ELF-1 (cell line): ENCODE measurements around the gene MTMR12.
A peak's percentile ranks its signal among the peaks of the same experiment; 100 is the strongest.
"Not testable (repeated sequence)": the region's sequence is repeated elsewhere in the genome, so short reads cannot be mapped to it uniquely, and the experiment has no call there.

Source experiments
- DNase-seq: peaks from one replicate; pipeline ENCODE4 v3.0.0-alpha.2; 2016; ENCODE audit warnings: low read depth, low spot score

MTMR12 gene

GRCh38 chr5:32297181-32298058 lies 15.3 kb downstream of the MTMR12 start:
- DNase-seq, result no peak

- not testable (repeated sequence) for DNase-seq
Observed at GRCh38 chr5:32295966-32296772, 16.6 kb downstream of the MTMR12 start.

GRCh38 chr5:32291591-32291990 lies 21.1 kb downstream of the MTMR12 start:
- DNase-seq, result no peak

GRCh38 chr5:32290922-32291321 lies 21.8 kb downstream of the MTMR12 start:
- no peak for DNase-seq

- DNase-seq, result not testable (repeated sequence)
Observed at GRCh38 chr5:32290501-32290900, 22.2 kb downstream of the MTMR12 start.

- not testable (repeated sequence) for DNase-seq
Observed at GRCh38 chr5:32289986-32290385, 22.8 kb downstream of the MTMR12 start.

GRCh38 chr5:32288135-32288534 lies 24.6 kb downstream of the MTMR12 start:
- not testable (repeated sequence) for DNase-seq

GRCh38 chr5:32287525-32287924 lies 25.2 kb downstream of the MTMR12 start:
- not testable (repeated sequence) for DNase-seq

- DNase-seq, result no peak
Observed at GRCh38 chr5:32285510-32286138, 27.1 kb downstream of the MTMR12 start.

GRCh38 chr5:32283539-32284377 lies 29.0 kb downstream of the MTMR12 start:
- no peak for DNase-seq

- no peak for DNase-seq
Observed at GRCh38 chr5:32283061-32283460, 29.7 kb downstream of the MTMR12 start.

GRCh38 chr5:32282633-32283032 lies 30.1 kb downstream of the MTMR12 start:
- no peak for DNase-seq

- DNase-seq, result not testable (repeated sequence)
Observed at GRCh38 chr5:32281378-32282133, 31.2 kb downstream of the MTMR12 start.

GRCh38 chr5:32280656-32281081 lies 32.1 kb downstream of the MTMR12 start:
- no peak for DNase-seq

- no peak for DNase-seq
Observed at GRCh38 chr5:32279786-32280185, 33.0 kb downstream of the MTMR12 start.

GRCh38 chr5:32279223-32279622 lies 33.5 kb downstream of the MTMR12 start:
- DNase-seq, result no peak

- peak; percentile 11 for DNase-seq
Observed at GRCh38 chr5:32278406-32278805, 34.3 kb downstream of the MTMR12 start.

- no peak for DNase-seq
Observed at GRCh38 chr5:32277798-32278197, 34.9 kb downstream of the MTMR12 start.

GRCh38 chr5:32276173-32276853 lies 36.4 kb downstream of the MTMR12 start:
- DNase-seq, result peak; percentile 8

- no peak for DNase-seq
Observed at GRCh38 chr5:32275396-32275741, 37.4 kb downstream of the MTMR12 start.
